ENCODE measurements around the gene TSPO2. TPM values are rescaled to one million over a fixed set of nuclear protein-coding genes. Genes with fewer than 3 reads are reported as not detected.

The TSPO2 gene
- total and polyA plus RNA-seq, 2 of the 13 experiments (the other 11 are each of a cell fraction or from before 2014, with no cell fraction given): 0.55 TPM; not detected in 1

DNA sequence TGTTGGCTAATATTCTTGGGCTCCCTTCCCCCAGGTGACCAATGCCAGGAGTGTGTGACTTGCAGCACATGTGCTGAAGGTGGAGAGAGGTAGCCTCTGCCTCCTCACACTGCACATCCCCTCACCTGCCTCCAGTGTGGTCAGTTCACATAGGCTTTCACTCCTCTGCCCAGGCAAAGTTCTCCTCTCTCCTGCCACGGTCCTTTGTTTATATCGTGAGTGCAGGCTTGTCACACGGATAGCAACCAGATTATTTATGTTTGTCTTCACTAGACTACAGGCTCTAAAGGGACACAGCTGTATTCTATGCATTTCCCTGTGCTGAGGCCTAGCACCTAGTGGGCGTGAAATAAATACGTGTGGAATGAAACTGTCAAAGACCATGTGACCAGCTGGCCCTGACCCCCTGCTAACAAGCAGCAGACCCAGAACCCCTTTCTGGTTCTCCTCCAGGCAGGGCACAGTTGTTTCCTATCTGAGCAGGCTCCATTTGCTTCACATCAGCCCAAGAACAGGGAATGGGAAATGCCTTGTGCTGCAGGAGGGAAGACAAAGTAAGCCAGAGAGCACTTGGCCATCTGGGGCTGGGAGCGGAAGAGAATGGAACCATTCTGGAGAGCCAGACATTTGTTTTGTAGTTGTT lies 45.6 kb upstream of the TSPO2 start (continued):
- TF ChIP-seq, protein P1, sequence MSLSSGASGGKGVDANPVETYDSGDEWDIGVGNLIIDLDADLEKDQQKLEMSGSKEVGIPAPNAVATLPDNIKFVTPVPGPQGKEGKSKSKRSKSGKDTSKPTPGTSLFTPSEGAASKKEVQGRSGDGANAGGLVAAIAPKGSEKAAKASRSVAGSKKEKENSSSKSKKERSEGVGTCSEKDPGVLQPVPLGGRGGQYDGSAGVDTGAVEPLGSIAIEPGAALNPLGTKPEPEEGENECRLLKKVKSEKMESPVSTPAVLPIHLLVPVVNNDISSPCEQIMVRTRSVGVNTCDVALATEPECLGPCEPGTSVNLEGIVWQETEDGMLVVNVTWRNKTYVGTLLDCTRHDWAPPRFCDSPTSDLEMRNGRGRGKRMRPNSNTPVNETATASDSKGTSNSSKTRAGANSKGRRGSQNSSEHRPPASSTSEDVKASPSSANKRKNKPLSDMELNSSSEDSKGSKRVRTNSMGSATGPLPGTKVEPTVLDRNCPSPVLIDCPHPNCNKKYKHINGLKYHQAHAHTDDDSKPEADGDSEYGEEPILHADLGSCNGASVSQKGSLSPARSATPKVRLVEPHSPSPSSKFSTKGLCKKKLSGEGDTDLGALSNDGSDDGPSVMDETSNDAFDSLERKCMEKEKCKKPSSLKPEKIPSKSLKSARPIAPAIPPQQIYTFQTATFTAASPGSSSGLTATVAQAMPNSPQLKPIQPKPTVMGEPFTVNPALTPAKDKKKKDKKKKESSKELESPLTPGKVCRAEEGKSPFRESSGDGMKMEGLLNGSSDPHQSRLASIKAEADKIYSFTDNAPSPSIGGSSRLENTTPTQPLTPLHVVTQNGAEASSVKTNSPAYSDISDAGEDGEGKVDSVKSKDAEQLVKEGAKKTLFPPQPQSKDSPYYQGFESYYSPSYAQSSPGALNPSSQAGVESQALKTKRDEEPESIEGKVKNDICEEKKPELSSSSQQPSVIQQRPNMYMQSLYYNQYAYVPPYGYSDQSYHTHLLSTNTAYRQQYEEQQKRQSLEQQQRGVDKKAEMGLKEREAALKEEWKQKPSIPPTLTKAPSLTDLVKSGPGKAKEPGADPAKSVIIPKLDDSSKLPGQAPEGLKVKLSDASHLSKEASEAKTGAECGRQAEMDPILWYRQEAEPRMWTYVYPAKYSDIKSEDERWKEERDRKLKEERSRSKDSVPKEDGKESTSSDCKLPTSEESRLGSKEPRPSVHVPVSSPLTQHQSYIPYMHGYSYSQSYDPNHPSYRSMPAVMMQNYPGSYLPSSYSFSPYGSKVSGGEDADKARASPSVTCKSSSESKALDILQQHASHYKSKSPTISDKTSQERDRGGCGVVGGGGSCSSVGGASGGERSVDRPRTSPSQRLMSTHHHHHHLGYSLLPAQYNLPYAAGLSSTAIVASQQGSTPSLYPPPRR (CRISPR knock-in tag; IDR thresholded peaks at IDR 0.05; ENCODE audit: borderline replicate concordance): 0 out of 2 replicates have a peak, but pooled peaks have one; percentile 39
- TF ChIP-seq KAT7 (CRISPR knock-in tag; IDR thresholded peaks at IDR 0.05; ENCODE audit: borderline replicate concordance) (no peak), SAP130 (CRISPR knock-in tag; IDR thresholded peaks at IDR 0.05; ENCODE audit: low read depth) (peak; percentile 5; the same call in 1 of the 2 replicates), DMAP1 (CRISPR knock-in tag; IDR thresholded peaks at IDR 0.05) (peak; percentile 24; the same call in 1 of the 2 replicates), CREM (IDR thresholded peaks at IDR 0.05) (0 out of 2 replicates have a peak, but pooled peaks have one; percentile 7), CREM (CRISPR knock-in tag; IDR thresholded peaks at IDR 0.05) (no peak), ERF (CRISPR knock-in tag; IDR thresholded peaks at IDR 0.05) (peak; percentile 6; the same call in 1 of the 2 replicates), SAFB2 (CRISPR knock-in tag; IDR thresholded peaks at IDR 0.05; ENCODE audit: borderline replicate concordance, low read depth) (0 out of 2 replicates have a peak, but pooled peaks have one; percentile 38), MTA1 (CRISPR knock-in tag; IDR thresholded peaks at IDR 0.05; ENCODE audit: borderline replicate concordance) (0 out of 2 replicates have a peak, but pooled peaks have one; percentile 31), ZEB1 (IDR thresholded peaks at IDR 0.05; ENCODE audit: insufficient replicate concordance, low read depth) (peak; percentile 67)
- TF ChIP-seq, protein P2, sequence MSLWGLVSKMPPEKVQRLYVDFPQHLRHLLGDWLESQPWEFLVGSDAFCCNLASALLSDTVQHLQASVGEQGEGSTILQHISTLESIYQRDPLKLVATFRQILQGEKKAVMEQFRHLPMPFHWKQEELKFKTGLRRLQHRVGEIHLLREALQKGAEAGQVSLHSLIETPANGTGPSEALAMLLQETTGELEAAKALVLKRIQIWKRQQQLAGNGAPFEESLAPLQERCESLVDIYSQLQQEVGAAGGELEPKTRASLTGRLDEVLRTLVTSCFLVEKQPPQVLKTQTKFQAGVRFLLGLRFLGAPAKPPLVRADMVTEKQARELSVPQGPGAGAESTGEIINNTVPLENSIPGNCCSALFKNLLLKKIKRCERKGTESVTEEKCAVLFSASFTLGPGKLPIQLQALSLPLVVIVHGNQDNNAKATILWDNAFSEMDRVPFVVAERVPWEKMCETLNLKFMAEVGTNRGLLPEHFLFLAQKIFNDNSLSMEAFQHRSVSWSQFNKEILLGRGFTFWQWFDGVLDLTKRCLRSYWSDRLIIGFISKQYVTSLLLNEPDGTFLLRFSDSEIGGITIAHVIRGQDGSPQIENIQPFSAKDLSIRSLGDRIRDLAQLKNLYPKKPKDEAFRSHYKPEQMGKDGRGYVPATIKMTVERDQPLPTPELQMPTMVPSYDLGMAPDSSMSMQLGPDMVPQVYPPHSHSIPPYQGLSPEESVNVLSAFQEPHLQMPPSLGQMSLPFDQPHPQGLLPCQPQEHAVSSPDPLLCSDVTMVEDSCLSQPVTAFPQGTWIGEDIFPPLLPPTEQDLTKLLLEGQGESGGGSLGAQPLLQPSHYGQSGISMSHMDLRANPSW (CRISPR knock-in tag; IDR thresholded peaks at IDR 0.05; ENCODE audit: borderline replicate concordance): no peak
- TF ChIP-seq, protein P3, sequence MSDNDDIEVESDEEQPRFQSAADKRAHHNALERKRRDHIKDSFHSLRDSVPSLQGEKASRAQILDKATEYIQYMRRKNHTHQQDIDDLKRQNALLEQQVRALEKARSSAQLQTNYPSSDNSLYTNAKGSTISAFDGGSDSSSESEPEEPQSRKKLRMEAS (IDR thresholded peaks at IDR 0.05): peak; percentile 68
- TF ChIP-seq, protein P4, sequence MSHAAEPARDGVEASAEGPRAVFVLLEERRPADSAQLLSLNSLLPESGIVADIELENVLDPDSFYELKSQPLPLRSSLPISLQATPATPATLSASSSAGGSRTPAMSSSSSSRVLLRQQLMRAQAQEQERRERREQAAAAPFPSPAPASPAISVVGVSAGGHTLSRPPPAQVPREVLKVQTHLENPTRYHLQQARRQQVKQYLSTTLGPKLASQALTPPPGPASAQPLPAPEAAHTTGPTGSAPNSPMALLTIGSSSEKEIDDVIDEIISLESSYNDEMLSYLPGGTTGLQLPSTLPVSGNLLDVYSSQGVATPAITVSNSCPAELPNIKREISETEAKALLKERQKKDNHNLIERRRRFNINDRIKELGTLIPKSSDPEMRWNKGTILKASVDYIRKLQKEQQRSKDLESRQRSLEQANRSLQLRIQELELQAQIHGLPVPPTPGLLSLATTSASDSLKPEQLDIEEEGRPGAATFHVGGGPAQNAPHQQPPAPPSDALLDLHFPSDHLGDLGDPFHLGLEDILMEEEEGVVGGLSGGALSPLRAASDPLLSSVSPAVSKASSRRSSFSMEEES (CRISPR knock-in tag; IDR thresholded peaks at IDR 0.05): peak; percentile 13; the same call in 1 of the 2 replicates

Data from HepG2 (cell line).